ENCODE data around the gene HSPA4. TPM values are rescaled to one million over a fixed set of nuclear protein-coding genes. Genes with fewer than 3 reads are reported as not detected.

Gene HSPA4
- total RNA-seq, 1 experiment from 2014 or later, result 296 TPM

GRCh38 chr5:133121080-133121479 lies 69.3 kb downstream of the HSPA4 start:
- Mint-ChIP-seq H3K4me3 (ENCODE audit: low read depth, unreplicated experiment) (no peak overlapping the region), H3K36me3 (ENCODE audit: insufficient read depth, unreplicated experiment) (no peaks in the 10 kb centered on the region), H3K9me3 (ENCODE audit: low read depth, unreplicated experiment) (no peaks in the 10 kb centered on the region), H3K27me3 (ENCODE audit: unreplicated experiment) (peaks cover 61% of the 10 kb centered on the region), H3K27ac (ENCODE audit: unreplicated experiment) (no peak overlapping the region), H3K4me1 (ENCODE audit: low read depth, unreplicated experiment) (no peaks in the 10 kb centered on the region)
- no peak for DNase-seq
- no TSS peak for BruUV-seq (replicated peaks)
- no peak for TF ChIP-seq CTCF (IDR thresholded peaks at IDR 0.05; ENCODE audit: unreplicated experiment)
- CTCF ChIA-PET, result interaction anchor here (0.6 to 0.7 kb wide), 2 partner anchors 23 to 148 kb away, joined by 3 to 6 read pairs; no protein-coding TSS in a partner anchor
- intact Hi-C loops (cut with micrococcal nuclease; ENCODE audit: unreplicated experiment), result no loop called here

GRCh38 chr5:133121611-133122150 lies 69.9 kb downstream of the HSPA4 start:
- Mint-ChIP-seq H3K4me1 (ENCODE audit: low read depth, unreplicated experiment) (no peaks in the 10 kb centered on the region), H3K36me3 (ENCODE audit: insufficient read depth, unreplicated experiment) (no peaks in the 10 kb centered on the region), H3K9me3 (ENCODE audit: low read depth, unreplicated experiment) (no peaks in the 10 kb centered on the region), H3K27ac (ENCODE audit: unreplicated experiment) (no peak overlapping the region), H3K27me3 (ENCODE audit: unreplicated experiment) (peaks cover 61% of the 10 kb centered on the region), H3K4me3 (ENCODE audit: low read depth, unreplicated experiment) (no peak overlapping the region)
- CTCF ChIA-PET, result interaction anchor here (1.5 kb wide), 1 partner anchor 10 kb away, joined by 4 read pairs; no protein-coding TSS in a partner anchor
- TF ChIP-seq CTCF (IDR thresholded peaks at IDR 0.05; ENCODE audit: unreplicated experiment), result no peak
- DNase-seq, result no peak
- BruUV-seq (replicated peaks), result no TSS peak
- intact Hi-C loops (cut with micrococcal nuclease; ENCODE audit: unreplicated experiment), result no loop called here

GRCh38 chr5:133122711-133123110 lies 70.9 kb downstream of the HSPA4 start:
- no peak for DNase-seq
- Mint-ChIP-seq H3K27ac (ENCODE audit: unreplicated experiment) (no peak overlapping the region), H3K36me3 (ENCODE audit: insufficient read depth, unreplicated experiment) (no peaks in the 10 kb centered on the region), H3K4me1 (ENCODE audit: low read depth, unreplicated experiment) (no peaks in the 10 kb centered on the region), H3K9me3 (ENCODE audit: low read depth, unreplicated experiment) (no peaks in the 10 kb centered on the region), H3K27me3 (ENCODE audit: unreplicated experiment) (peaks cover 61% of the 10 kb centered on the region), H3K4me3 (ENCODE audit: low read depth, unreplicated experiment) (no peak overlapping the region)
- TF ChIP-seq CTCF (IDR thresholded peaks at IDR 0.05; ENCODE audit: unreplicated experiment), result no peak
- CTCF ChIA-PET, result interaction anchor here (0.5 to 1.5 kb wide), 3 partner anchors 11 to 612 kb away, joined by 3 to 4 read pairs (median 3); no protein-coding TSS in a partner anchor
- BruUV-seq (replicated peaks), result no TSS peak
- intact Hi-C loops (cut with micrococcal nuclease; ENCODE audit: unreplicated experiment), result no loop called here

GRCh38 chr5:133123297-133123696 lies 71.5 kb downstream of the HSPA4 start:
- intact Hi-C loops (cut with micrococcal nuclease; ENCODE audit: unreplicated experiment), result no loop called here
- Mint-ChIP-seq H3K27me3 (ENCODE audit: unreplicated experiment) (peaks cover 61% of the 10 kb centered on the region), H3K4me1 (ENCODE audit: low read depth, unreplicated experiment) (no peaks in the 10 kb centered on the region), H3K27ac (ENCODE audit: unreplicated experiment) (no peak overlapping the region), H3K4me3 (ENCODE audit: low read depth, unreplicated experiment) (no peak overlapping the region), H3K36me3 (ENCODE audit: insufficient read depth, unreplicated experiment) (no peaks in the 10 kb centered on the region), H3K9me3 (ENCODE audit: low read depth, unreplicated experiment) (no peaks in the 10 kb centered on the region)
- no peak for TF ChIP-seq CTCF (IDR thresholded peaks at IDR 0.05; ENCODE audit: unreplicated experiment)
- CTCF ChIA-PET, result interaction anchor here (0.6 to 1.5 kb wide), 2 partner anchors 12 to 66 kb away, joined by 3 to 4 read pairs; no protein-coding TSS in a partner anchor
- no peak for DNase-seq
- BruUV-seq (replicated peaks), result no TSS peak
